GM12878 (cell line): ENCODE measurements around the gene OSBPL3. TPM values are rescaled to one million over a fixed set of nuclear protein-coding genes. Genes with fewer than 3 reads are reported as not detected.

ENCODE experiments used
- ATF3 ChIP-seq: IDR thresholded peaks from 2 replicates; pipeline ENCODE4 v1.6.1; 2011; ENCODE audit warnings: low read depth, mild to moderate bottlenecking, low read length, moderate library complexity, borderline replicate concordance; ENCODE audit errors: extremely low read depth
- CREM ChIP-seq: IDR thresholded peaks from 2 replicates; pipeline ENCODE4 v1.6.1; 2014; ENCODE audit warnings: antibody characterized with exemption, low read depth
- CTCF ChIP-seq, 3 experiments: IDR thresholded peaks in 2 of 3; conservative IDR thresholded peaks in 1 of 3; 2 replicates each; pipeline ENCODE4 v1.5.1; 2011; ENCODE audit warnings: low read depth in 3 of 3, low read length in 3 of 3, mild to moderate bottlenecking in 3 of 3, control low read depth in 2 of 3, moderate library complexity in 2 of 3, inconsistent platforms in 1 of 3, mixed read lengths in 1 of 3; ENCODE audit not compliant: control insufficient read depth in 2 of 3, insufficient read depth in 1 of 3; ENCODE audit errors: extremely low read depth in 1 of 3
- E2F4 ChIP-seq: IDR thresholded peaks from 2 replicates; pipeline ENCODE4 v1.6.1; 2012; ENCODE audit warnings: low read depth, low read length, improper control_type of control experiment
- HCFC1 ChIP-seq: fragments of 150-350 bp; IDR thresholded peaks from 2 replicates; pipeline ENCODE4 v1.6.1; 2014; ENCODE audit warnings: low read length
- HDAC2 ChIP-seq: fragments of 200-600 bp; sonication (generic); IDR thresholded peaks from 2 replicates; pipeline ENCODE4 v1.6.1; 2017
- IKZF2 ChIP-seq, 2 experiments: fragments of 450-650 bp; IDR thresholded peaks; 2 replicates each; pipeline ENCODE4 v1.6.1; 2017; ENCODE audit warnings: mild to moderate bottlenecking in 2 of 2, moderate library complexity in 2 of 2
- IRF5 ChIP-seq: fragments of 450-650 bp; IDR thresholded peaks from 2 replicates; pipeline ENCODE4 v1.6.1; 2017; ENCODE audit warnings: borderline replicate concordance
- NBN ChIP-seq: fragments of 450-650 bp; IDR thresholded peaks from 2 replicates; pipeline ENCODE4 v1.6.1; 2016
- NRF1 ChIP-seq: conservative IDR thresholded peaks from 2 replicates; pipeline ENCODE4 v1.6.1; 2011; ENCODE audit warnings: mild to moderate bottlenecking, low read depth, low read length, improper control_type of control experiment
- PAX8 ChIP-seq: fragments of 450-650 bp; IDR thresholded peaks from 2 replicates; pipeline ENCODE4 v1.6.1; 2017; ENCODE audit warnings: mild to moderate bottlenecking, moderate library complexity
- RAD51 ChIP-seq: fragments of 450-650 bp; IDR thresholded peaks from 2 replicates; pipeline ENCODE4 v1.6.1; 2016; ENCODE audit warnings: moderate library complexity, mild to moderate bottlenecking, inconsistent platforms
- RCOR1 ChIP-seq: conservative IDR thresholded peaks from 2 replicates; pipeline ENCODE4 v1.6.1; 2012; ENCODE audit warnings: low read depth, low read length, improper control_type of control experiment
- RFX5 ChIP-seq: IDR thresholded peaks from 2 replicates; pipeline ENCODE4 v1.6.1; 2011; ENCODE audit warnings: low read depth, low read length, improper control_type of control experiment
- SKIL ChIP-seq: fragments of 450-650 bp; IDR thresholded peaks from 2 replicates; pipeline ENCODE4 v1.6.1; 2017; ENCODE audit warnings: mild to moderate bottlenecking, low read depth, inconsistent platforms; ENCODE audit not compliant: poor library complexity, severe bottlenecking
- SMC3 ChIP-seq: IDR thresholded peaks from 2 replicates; pipeline ENCODE4 v1.6.1; 2011; ENCODE audit warnings: low read length, improper control_type of control experiment, borderline replicate concordance
- SREBF2 ChIP-seq: IDR thresholded peaks from 2 replicates; pipeline ENCODE4 v1.6.1; 2012; ENCODE audit warnings: mild to moderate bottlenecking, low read length
- TAF1 ChIP-seq: IDR thresholded peaks from 2 replicates; pipeline ENCODE4 v1.6.1; 2011; ENCODE audit warnings: mild to moderate bottlenecking, low read depth, low read length, borderline replicate concordance
- ZBTB33 ChIP-seq: fragments of 450-650 bp; IDR thresholded peaks from 2 replicates; pipeline ENCODE4 v1.6.1; 2017; ENCODE audit warnings: mild to moderate bottlenecking
- ZNF217 ChIP-seq: fragments of 450-650 bp; IDR thresholded peaks from 2 replicates; pipeline ENCODE4 v1.6.1; 2017; ENCODE audit warnings: antibody characterized with exemption, mild to moderate bottlenecking
- ZNF24 ChIP-seq: fragments of 450-650 bp; IDR thresholded peaks from 2 replicates; pipeline ENCODE4 v1.6.1; 2017; ENCODE audit warnings: antibody characterized with exemption, mild to moderate bottlenecking
- ZNF384 ChIP-seq: IDR thresholded peaks from 2 replicates; pipeline ENCODE4 v1.6.1; 2012; ENCODE audit warnings: low read depth, mild to moderate bottlenecking, low read length, improper control_type of control experiment, borderline replicate concordance
- polyA plus RNA-seq, 11 experiments: library from polyadenylated mRNA; depleted of rRNA in 4 of 11; unstranded in 6 of 11; stranded (reverse) in 5 of 11; fragments of >200 nt; fragmentation: Nextera tagmentation in 4 of 11; fragmentation: Illumina TruSeq in 1 of 11; extraction: Ambion mirVana in 4 of 11; extraction: Trizol in 1 of 11; gene quantifications; 1 replicate in 1 of 11; 2 replicates in 10 of 11; pipeline versions ENCODE4 v1.2.1 to v1.2.3, GENCODE V29; 2011 to 2016; ENCODE audit warnings: inconsistent platforms in 2 of 11, missing spikeins in 2 of 11, low read depth in 1 of 11
- total RNA-seq, 4 experiments: library from RNA; depleted of rRNA in 3 of 4; stranded (reverse); fragments of >200 nt in 3 of 4; fragmentation: Illumina TruSeq in 1 of 4; extraction: Trizol in 1 of 4; gene quantifications; 2 replicates each; pipeline versions ENCODE4 v1.2.1 to v1.2.3, GENCODE V29; 2013 to 2021

The OSBPL3 gene
- total and polyA plus RNA-seq, 10 of the 15 experiments (the other 5 are each of a cell fraction or from before 2014, with no cell fraction given) = 6.1 to 46.6 (median 27.0) TPM

- TF ChIP-seq ZBTB33 (no peak), IRF5 (no peak), SMC3 (no peak; the same call in 1 of the 2 replicates), HDAC2 (no peak), HCFC1 (no peak), ZNF217 (no peak), PAX8 (no peak), RFX5 (no peak), CREM (peak; percentile 62; the same call in 1 of the 2 replicates), SKIL (no peak), TAF1 (peak; percentile 71; the same call in 1 of the 2 replicates), ATF3 (no peak), RCOR1 (no peak), NBN (0 out of 2 replicates have a peak, but pooled peaks have one; percentile 67), ZNF384 (no peak), SREBF2 (no peak), RAD51 (no peak), NRF1 (0 out of 2 replicates have a peak, but pooled peaks have one; percentile 23), CTCF (IDR thresholded peaks at IDR 0.05 in 2 of 3, conservative IDR thresholded peaks at IDR 0.05 in 1 of 3; ENCODE audit: control insufficient read depth in 2 of 3, extremely low read depth in 1 of 3, insufficient read depth in 1 of 3, low read depth in 3 of 3, low read length in 3 of 3) (peak in 1 of 3 experiments; percentile 44; a peak in 2 of 6 replicates), E2F4 (peak; percentile 33; the same call in 1 of the 2 replicates), IKZF2 (IDR thresholded peaks at IDR 0.05) (peak; percentile 88 to 90; a peak in 3 of 4 replicates), ZNF24 (no peak)
These were observed at the start of gene OSBPL3 (continued) for GRCh38 chr7:24979863-24980533.
